ENCODE measurements around the gene SDC4. TPM values are rescaled to one million over a fixed set of nuclear protein-coding genes. Genes with fewer than 3 reads are reported as not detected.

Gene SDC4
- total RNA-seq, 1 experiment from 2014 or later = 114 TPM

- H4K20me1 ChIP-seq (ENCODE audit: insufficient read depth) = no peaks in the 10 kb centered on the region
- H3F3A ChIP-seq (ENCODE audit: insufficient read depth, low read depth) = peaks cover 2% of the 10 kb centered on the region; the same call in 1 of the 2 replicates
- intact Hi-C loops (cut with micrococcal nuclease; ENCODE audit: unreplicated experiment) = no loop called here
- no peaks in the 10 kb centered on the region for H3K27me3 ChIP-seq (ENCODE audit: insufficient read depth, low read depth)
- H3K4me3 ChIP-seq = no peak overlapping the region
- peaks cover 5% of the 10 kb centered on the region; the same call in 1 of the 2 replicates for H3K4me1 ChIP-seq (replicated peaks; ENCODE audit: insufficient read depth)
- H3K9me3 ChIP-seq (ENCODE audit: insufficient read depth, low read depth) = no peaks in the 10 kb centered on the region
- H3K27ac ChIP-seq = no peak overlapping the region
- no TSS peak for BruUV-seq (replicated peaks)
- no peak overlapping the region for H2AFZ ChIP-seq
- H3K79me2 ChIP-seq (ENCODE audit: low read depth) = no peaks in the 10 kb centered on the region
- POLR2A ChIA-PET (ENCODE audit: unreplicated experiment) = no interaction called here
- no peaks in the 10 kb centered on the region for H3K9me2 ChIP-seq (ENCODE audit: insufficient read depth)
- CTCF ChIA-PET = interaction anchor here (0.7 kb wide), 1 partner anchor 399 kb away, joined by 9 read pairs; no protein-coding TSS in a partner anchor
- H3K36me3 ChIP-seq (ENCODE audit: low read depth) = no peaks in the 10 kb centered on the region
- DNase-seq = no peak
- TF ChIP-seq EZH2 (IDR thresholded peaks at IDR 0.05; ENCODE audit: low read depth) (no peak), CTCF (conservative IDR thresholded peaks at IDR 0.05) (no peak)
- no peak overlapping the region for H3K4me2 ChIP-seq
Measured at GRCh38 chr20:45315672-45316071, 32.6 kb downstream of the SDC4 start.

- no TSS peak for BruUV-seq (replicated peaks)
- Histone ChIP-seq H3K4me2 (no peak overlapping the region), H3K79me2 (ENCODE audit: low read depth) (no peaks in the 10 kb centered on the region), H3F3A (ENCODE audit: insufficient read depth, low read depth) (no peaks in the 10 kb centered on the region), H3K4me3 (no peak overlapping the region), H3K4me1 (replicated peaks; ENCODE audit: insufficient read depth) (0 out of 2 replicates have a peak, but pooled peaks cover under 1% of the 10 kb centered on the region), H3K9me2 (ENCODE audit: insufficient read depth) (no peaks in the 10 kb centered on the region), H3K9me3 (ENCODE audit: insufficient read depth, low read depth) (no peaks in the 10 kb centered on the region), H3K36me3 (ENCODE audit: low read depth) (no peaks in the 10 kb centered on the region), H2AFZ (no peak overlapping the region), H3K27ac (no peak overlapping the region), H3K27me3 (ENCODE audit: insufficient read depth, low read depth) (no peaks in the 10 kb centered on the region), H4K20me1 (ENCODE audit: insufficient read depth) (no peaks in the 10 kb centered on the region)
- intact Hi-C loops (cut with micrococcal nuclease; ENCODE audit: unreplicated experiment) = loop anchor here (5.0 kb wide), 1 partner anchor 272 kb away; no protein-coding TSS in a partner anchor
- DNase-seq = no peak
- CTCF ChIA-PET = interaction anchor here (0.5 kb wide), 1 partner anchor 133 kb away, joined by 5 read pairs; no protein-coding TSS in a partner anchor
- TF ChIP-seq CTCF (conservative IDR thresholded peaks at IDR 0.05) (no peak), EZH2 (IDR thresholded peaks at IDR 0.05; ENCODE audit: low read depth) (no peak)
- POLR2A ChIA-PET (ENCODE audit: unreplicated experiment) = no interaction called here
Measured at GRCh38 chr20:45313943-45314342, 34.3 kb downstream of the SDC4 start.

- POLR2A ChIA-PET (ENCODE audit: unreplicated experiment) = no interaction called here
- TF ChIP-seq CTCF (conservative IDR thresholded peaks at IDR 0.05) (no peak), EZH2 (IDR thresholded peaks at IDR 0.05; ENCODE audit: low read depth) (no peak)
- intact Hi-C loops (cut with micrococcal nuclease; ENCODE audit: unreplicated experiment) = loop anchor here (5.0 kb wide), 1 partner anchor 271 kb away; no protein-coding TSS in a partner anchor
Measured at GRCh38 chr20:45313065-45313695, 35.0 kb downstream of the SDC4 start.

More at GRCh38 chr20:45313065-45313695, 35.0 kb downstream of the SDC4 start:
- no peaks in the 10 kb centered on the region for H3K79me2 ChIP-seq (ENCODE audit: low read depth)
- H3K36me3 ChIP-seq (ENCODE audit: low read depth) = no peaks in the 10 kb centered on the region
- no peaks in the 10 kb centered on the region for H3K27me3 ChIP-seq (ENCODE audit: insufficient read depth, low read depth)
- H2AFZ ChIP-seq = no peak overlapping the region
- CTCF ChIA-PET = interaction anchor here (0.5 to 0.7 kb wide), 3 partner anchors 11 to 307 kb away, joined by 3 to 5 read pairs (median 3); no protein-coding TSS in a partner anchor
- no peaks in the 10 kb centered on the region for H3K9me3 ChIP-seq (ENCODE audit: insufficient read depth, low read depth)
- no peaks in the 10 kb centered on the region for H3K9me2 ChIP-seq (ENCODE audit: insufficient read depth)
- DNase-seq = no peak
- BruUV-seq (replicated peaks) = no TSS peak
- no peak overlapping the region for H3K27ac ChIP-seq
- no peaks in the 10 kb centered on the region for H3F3A ChIP-seq (ENCODE audit: insufficient read depth, low read depth)
- H3K4me1 ChIP-seq (replicated peaks; ENCODE audit: insufficient read depth) = no peaks in the 10 kb centered on the region
- H3K4me3 ChIP-seq = no peak overlapping the region
- no peaks in the 10 kb centered on the region for H4K20me1 ChIP-seq (ENCODE audit: insufficient read depth)
- no peak overlapping the region for H3K4me2 ChIP-seq

Measured in PC-9 (cell line).